Endothelial cell of umbilical vein (primary cell): Measurements from ENCODE around the gene DENND4A. TPM values are rescaled to one million over a fixed set of nuclear protein-coding genes. Genes with fewer than 3 reads are reported as not detected.

ENCODE experiments used
- BruUV-seq: library from RNA; stranded (reverse); fragments of 400-500 nt; replicated peaks from 2 replicates; lab custom pipeline; 2021; lab: Mats Ljungman, UMichigan
- CTCF ChIA-PET: fragments of 300-600, 350-600 bp; sonication (Branson Sonifier 250); formaldehyde crosslinking; loops from one replicate; lab custom pipeline; 2021; ENCODE audit warnings: antibody characterized with exemption, inconsistent platforms; lab: Charles Lee
- POLR2A ChIA-PET: fragments of 300-600, 350-600 bp; sonication (Branson Sonifier 250); formaldehyde crosslinking; loops from one replicate; lab custom pipeline; 2021; ENCODE audit warnings: antibody characterized with exemption, inconsistent platforms; lab: Charles Lee
- DNase-seq: peaks from one replicate; pipeline ENCODE4 v3.0.0-alpha.2; 2011; ENCODE audit warnings: low read depth, low spot score
- FAIRE-seq: peaks from 2 replicates; lab custom pipeline; 2011; peaks lifted over from hg19 to GRCh38; lab: Jason Lieb, UNC
- H2AFZ ChIP-seq: 2 replicates; pipeline ENCODE4 v1.6.0; 2012; ENCODE audit warnings: low read depth, low read length, control low read depth, inconsistent platforms
- H3K27ac ChIP-seq: 2 replicates; pipeline ENCODE4 v1.5.1; 2011; ENCODE audit warnings: low read depth, mild to moderate bottlenecking, control low read depth, low read length, moderate library complexity; ENCODE audit not compliant: insufficient read depth
- H3K27me3 ChIP-seq, 2 experiments: 2 replicates each; pipeline versions ENCODE4 v1.6.0 to v1.6.1; 2011; ENCODE audit warnings: low read length in 2 of 2, mixed read lengths in 1 of 2; ENCODE audit not compliant: control insufficient read depth in 2 of 2, insufficient read depth in 2 of 2
- H3K36me3 ChIP-seq, 2 experiments: 2 replicates in 1 of 2; 3 replicates in 1 of 2; pipeline ENCODE4 v1.5.1; 2011; ENCODE audit warnings: low read length in 2 of 2, mild to moderate bottlenecking in 1 of 2, moderate library complexity in 1 of 2; ENCODE audit not compliant: control insufficient read depth in 2 of 2, insufficient read depth in 2 of 2; ENCODE audit errors: extremely low read depth in 1 of 2
- H3K4me1 ChIP-seq: 3 replicates; pipeline ENCODE4 v1.5.1; 2011; ENCODE audit warnings: mild to moderate bottlenecking, low read length; ENCODE audit not compliant: control insufficient read depth, insufficient read depth; ENCODE audit errors: extremely low read depth
- H3K4me2 ChIP-seq: 2 replicates; pipeline ENCODE4 v1.6.1; 2011; ENCODE audit warnings: low read length, control low read depth, mixed read lengths; ENCODE audit not compliant: insufficient read depth
- H3K4me3 ChIP-seq, 3 experiments: fragments of 200-600 bp in 1 of 3; sonication (generic), shearing (Covaris generic) in 1 of 3; replicated peaks in 1 of 3; 2 replicates each; pipeline ENCODE4 v1.5.1; 2011 to 2016; ENCODE audit warnings: control low read depth in 3 of 3, low read length in 3 of 3, mild to moderate bottlenecking in 2 of 3, inconsistent platforms in 1 of 3, low read depth in 1 of 3, moderate library complexity in 1 of 3; ENCODE audit not compliant: insufficient read depth in 1 of 3
- H3K79me2 ChIP-seq: 2 replicates; pipeline ENCODE4 v1.6.0; 2012; ENCODE audit warnings: low read length, inconsistent platforms; ENCODE audit not compliant: control insufficient read depth, insufficient read depth
- H3K9ac ChIP-seq: replicated peaks from 2 replicates; pipeline ENCODE3; 2011; ENCODE audit warnings: low read length, control low read depth; ENCODE audit not compliant: insufficient read depth; ENCODE audit errors: extremely low read depth
- H3K9me1 ChIP-seq: replicated peaks from 3 replicates; pipeline ENCODE4 v1.6.0; 2011; ENCODE audit warnings: mild to moderate bottlenecking, low read length; ENCODE audit not compliant: control insufficient read depth, insufficient read depth; ENCODE audit errors: extremely low read depth
- H3K9me3 ChIP-seq: replicated peaks from 2 replicates; pipeline ENCODE4 v1.5.1; 2012; ENCODE audit warnings: low read length, inconsistent platforms; ENCODE audit not compliant: control insufficient read depth, insufficient read depth
- H4K20me1 ChIP-seq: replicated peaks from 2 replicates; pipeline ENCODE3; 2011; ENCODE audit warnings: mild to moderate bottlenecking, low read length; ENCODE audit not compliant: control insufficient read depth, insufficient read depth; ENCODE audit errors: extremely low read depth
- EZH2 ChIP-seq: IDR thresholded peaks from 2 replicates; pipeline ENCODE4 v1.6.1; 2012; ENCODE audit warnings: borderline replicate concordance, low read depth, mild to moderate bottlenecking, moderate library complexity, low read length, inconsistent platforms; ENCODE audit not compliant: severe bottlenecking
- FOS ChIP-seq: IDR thresholded peaks from 2 replicates; pipeline ENCODE4 v1.6.1; 2011; ENCODE audit warnings: mild to moderate bottlenecking, low read length, moderate library complexity, borderline replicate concordance; ENCODE audit not compliant: insufficient read depth
- JUN ChIP-seq: IDR thresholded peaks from 2 replicates; pipeline ENCODE4 v1.6.1; 2011; ENCODE audit warnings: borderline replicate concordance, low read depth; ENCODE audit not compliant: insufficient read length, insufficient read depth
- MYC ChIP-seq: IDR thresholded peaks from one replicate; pipeline ENCODE4 v1.6.1; 2011; ENCODE audit warnings: mild to moderate bottlenecking, low read depth, low read length
- POLR2A ChIP-seq: IDR thresholded peaks from 2 replicates; pipeline ENCODE4 v1.6.1; 2012; ENCODE audit warnings: low read depth, mild to moderate bottlenecking, control low read depth, low read length
- dilution Hi-C: fragments of 300-500 bp; cut with MboI; formaldehyde crosslinking; loops from one replicate; pipeline ENCODE4 v1.15.0; 2019; ENCODE audit warnings: low sequenced_read_pairs; ENCODE audit not compliant: extremely low pct_ligation_motif_present
- intact Hi-C: fragments of 100-400 bp; cut with micrococcal nuclease; formaldehyde crosslinking; loops from one replicate; pipeline ENCODE4 v1.10.0; 2022
- polyA plus RNA-seq, 4 experiments: library from polyadenylated mRNA; depleted of rRNA in 3 of 4; stranded (reverse) in 3 of 4; unstranded in 1 of 4; fragments of >200 nt; gene quantifications; 2 replicates each; pipeline versions ENCODE4 v1.2.1 to v1.2.3, GENCODE V29; 2011 to 2012; ENCODE audit warnings: missing spikeins in 1 of 4
- total RNA-seq: library from RNA; stranded (reverse); gene quantifications from 2 replicates; pipeline ENCODE4 v1.2.3, GENCODE V29; 2021
- TF ChIP-seq, protein P1 (sequence below), 2 donors: IDR thresholded peaks; 1 replicate in 1 of 2; 2 replicates in 1 of 2; pipeline ENCODE4 v1.5.1; 2011; ENCODE audit warnings: low read length in 2 of 2, mild to moderate bottlenecking in 2 of 2, moderate library complexity in 2 of 2, control low read depth in 1 of 2, inconsistent platforms in 1 of 2, low read depth in 1 of 2; ENCODE audit not compliant: insufficient read depth in 1 of 2; ENCODE audit errors: extremely low read depth in 1 of 2
- TF ChIP-seq, protein P2 (sequence below): IDR thresholded peaks from 2 replicates; pipeline ENCODE4 v1.6.1; 2011; ENCODE audit not compliant: insufficient read depth, insufficient read length

DENND4A gene
- total and polyA plus RNA-seq, 2 donors (not counting 3 experiments of a cell fraction or from before 2014, with no cell fraction given), result 5.7 to 22.2 TPM

DNA sequence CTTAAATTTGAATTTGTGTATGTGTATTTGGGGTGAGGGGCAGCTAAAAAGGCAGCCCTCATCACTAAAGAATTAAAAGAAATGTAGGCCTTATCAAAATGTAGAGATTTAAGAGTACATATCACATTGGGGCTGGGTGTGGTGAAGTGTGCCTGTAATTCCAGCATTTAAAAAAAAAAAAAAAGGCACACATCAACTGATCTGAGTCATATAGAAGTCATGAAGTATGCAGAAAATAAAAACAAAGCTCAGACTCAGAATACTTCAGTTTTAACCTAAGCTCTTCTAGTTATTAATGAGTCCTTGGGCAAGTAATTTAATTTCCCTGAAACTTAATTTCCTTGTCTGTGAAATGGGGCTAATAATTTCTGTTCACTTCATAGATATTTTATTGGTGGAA is 138.8 kb downstream of the DENND4A start:
- no peak overlapping the region for H2AFZ ChIP-seq
- peaks cover 28% of the 10 kb centered on the region for H3K4me1 ChIP-seq
- peak overlapping the region; percentile 0 for H3K27ac ChIP-seq
- H3K4me3 ChIP-seq, result no peak overlapping the region
- dilution Hi-C loops, result no loop called here
- ChIA-PET CTCF (interaction anchor here (0.6 to 1.4 kb wide), 9 partner anchors 9 to 170 kb away, joined by 3 to 6 read pairs (median 4); partner anchors contain the start of gene SLC24A1), POLR2A (no interaction called here)
- no peaks in the 10 kb centered on the region for H3K27me3 ChIP-seq
- H3K9me3 ChIP-seq, result no peaks in the 10 kb centered on the region
- TF ChIP-seq EZH2, result no peak
- TF ChIP-seq JUN, result no peak
- TF ChIP-seq FOS, result peak; percentile 55
- TF ChIP-seq, protein P1, sequence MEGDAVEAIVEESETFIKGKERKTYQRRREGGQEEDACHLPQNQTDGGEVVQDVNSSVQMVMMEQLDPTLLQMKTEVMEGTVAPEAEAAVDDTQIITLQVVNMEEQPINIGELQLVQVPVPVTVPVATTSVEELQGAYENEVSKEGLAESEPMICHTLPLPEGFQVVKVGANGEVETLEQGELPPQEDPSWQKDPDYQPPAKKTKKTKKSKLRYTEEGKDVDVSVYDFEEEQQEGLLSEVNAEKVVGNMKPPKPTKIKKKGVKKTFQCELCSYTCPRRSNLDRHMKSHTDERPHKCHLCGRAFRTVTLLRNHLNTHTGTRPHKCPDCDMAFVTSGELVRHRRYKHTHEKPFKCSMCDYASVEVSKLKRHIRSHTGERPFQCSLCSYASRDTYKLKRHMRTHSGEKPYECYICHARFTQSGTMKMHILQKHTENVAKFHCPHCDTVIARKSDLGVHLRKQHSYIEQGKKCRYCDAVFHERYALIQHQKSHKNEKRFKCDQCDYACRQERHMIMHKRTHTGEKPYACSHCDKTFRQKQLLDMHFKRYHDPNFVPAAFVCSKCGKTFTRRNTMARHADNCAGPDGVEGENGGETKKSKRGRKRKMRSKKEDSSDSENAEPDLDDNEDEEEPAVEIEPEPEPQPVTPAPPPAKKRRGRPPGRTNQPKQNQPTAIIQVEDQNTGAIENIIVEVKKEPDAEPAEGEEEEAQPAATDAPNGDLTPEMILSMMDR (IDR thresholded peaks at IDR 0.05; ENCODE audit: extremely low read depth in 1 of 2, insufficient read depth in 1 of 2, low read depth in 1 of 2, low read length in 2 of 2), result no peak
- TF ChIP-seq MYC, result no peak
- TF ChIP-seq, protein P2, sequence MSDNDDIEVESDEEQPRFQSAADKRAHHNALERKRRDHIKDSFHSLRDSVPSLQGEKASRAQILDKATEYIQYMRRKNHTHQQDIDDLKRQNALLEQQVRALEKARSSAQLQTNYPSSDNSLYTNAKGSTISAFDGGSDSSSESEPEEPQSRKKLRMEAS, result no peak
- TF ChIP-seq POLR2A, result no peak
- H3K36me3 ChIP-seq, result peaks cover 2 to 3% of the 10 kb centered on the region in 2 experiments
- H3K9me1 ChIP-seq, result no peaks in the 10 kb centered on the region
- peak; percentile 29 for DNase-seq
- no peak overlapping the region for H3K9ac ChIP-seq
- peak; percentile 95 for FAIRE-seq
- no TSS peak for BruUV-seq
- peak overlapping the region; percentile 7 for H3K4me2 ChIP-seq
- H4K20me1 ChIP-seq, result no peaks in the 10 kb centered on the region
- intact Hi-C loops, result no loop called here
- H3K79me2 ChIP-seq, result no peaks in the 10 kb centered on the region
